Measurements from ENCODE around the gene GART. TPM values are rescaled to one million over a fixed set of nuclear protein-coding genes. Genes with fewer than 3 reads are reported as not detected.
"Not testable (repeated sequence)": the region's sequence is repeated elsewhere in the genome, so short reads cannot be mapped to it uniquely, and the experiment has no call there.

Gene GART
- total RNA-seq, 1 donor from 2014 or later = 66.8 TPM

DNA sequence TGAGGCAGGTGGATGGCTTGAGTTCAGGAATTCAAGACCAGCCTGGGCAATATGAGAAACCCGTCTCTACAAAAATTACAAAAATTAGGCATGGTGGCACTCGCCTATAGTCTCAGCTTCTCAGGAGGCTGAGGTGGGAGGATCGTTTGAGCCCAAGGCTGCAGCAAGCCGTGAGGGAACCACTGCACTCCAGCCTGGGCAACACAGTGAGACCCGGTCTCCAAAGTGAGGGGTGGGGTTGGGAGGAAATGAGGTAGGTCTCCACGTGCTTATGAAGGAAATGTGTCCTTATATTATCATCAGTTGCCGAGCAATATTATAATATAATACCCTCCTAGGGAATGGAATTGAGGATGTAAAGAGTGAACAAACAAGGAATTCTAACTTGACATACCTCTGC lies 64.9 kb downstream of the GART start:
- H3K27me3 Mint-ChIP-seq (ENCODE audit: unreplicated experiment) = no peaks in the 10 kb centered on the region
- H3K36me3 Mint-ChIP-seq (ENCODE audit: unreplicated experiment) = peaks cover 7% of the 10 kb centered on the region
- H3K4me3 Mint-ChIP-seq (ENCODE audit: unreplicated experiment) = no peak overlapping the region
- H3K27ac Mint-ChIP-seq (ENCODE audit: unreplicated experiment) = no peak overlapping the region
- TF ChIP-seq CTCF (IDR thresholded peaks at IDR 0.05) = no peak
- no peak for DNase-seq (ENCODE audit: extremely low spot score, unreplicated experiment)
- H3K4me1 Mint-ChIP-seq (ENCODE audit: unreplicated experiment) = peaks cover 14% of the 10 kb centered on the region
- H3K9me3 Mint-ChIP-seq (ENCODE audit: unreplicated experiment) = peaks cover 4% of the 10 kb centered on the region

DNA sequence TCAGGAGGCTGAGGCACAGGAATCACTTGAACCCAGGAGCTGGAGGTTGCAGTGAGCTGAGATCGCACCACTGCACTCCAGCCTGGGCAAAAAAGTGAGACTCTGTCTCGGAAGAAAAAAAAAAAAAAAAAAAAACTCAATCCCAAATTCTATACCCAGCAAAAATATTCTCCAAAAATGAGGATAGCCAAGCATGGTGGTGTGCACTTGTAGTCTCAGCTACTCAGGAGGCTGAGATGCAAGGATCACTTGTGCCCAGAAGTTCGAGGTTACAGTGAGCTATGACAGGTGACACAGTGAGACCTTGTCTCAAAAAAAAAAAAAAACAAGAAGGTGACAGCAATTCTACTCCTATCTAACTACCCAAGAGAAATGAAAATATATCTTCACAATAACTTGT lies 68.6 kb downstream of the GART start:
- H3K9me3 Mint-ChIP-seq (ENCODE audit: unreplicated experiment) = peaks cover 4% of the 10 kb centered on the region
- DNase-seq (ENCODE audit: extremely low spot score, unreplicated experiment) = no peak
- no peak overlapping the region for H3K27ac Mint-ChIP-seq (ENCODE audit: unreplicated experiment)
- H3K4me1 Mint-ChIP-seq (ENCODE audit: unreplicated experiment) = peaks cover 14% of the 10 kb centered on the region
- no peaks in the 10 kb centered on the region for H3K27me3 Mint-ChIP-seq (ENCODE audit: unreplicated experiment)
- H3K4me3 Mint-ChIP-seq (ENCODE audit: unreplicated experiment) = no peak overlapping the region
- peaks cover 7% of the 10 kb centered on the region for H3K36me3 Mint-ChIP-seq (ENCODE audit: unreplicated experiment)
- no peak for TF ChIP-seq CTCF (IDR thresholded peaks at IDR 0.05)

DNA sequence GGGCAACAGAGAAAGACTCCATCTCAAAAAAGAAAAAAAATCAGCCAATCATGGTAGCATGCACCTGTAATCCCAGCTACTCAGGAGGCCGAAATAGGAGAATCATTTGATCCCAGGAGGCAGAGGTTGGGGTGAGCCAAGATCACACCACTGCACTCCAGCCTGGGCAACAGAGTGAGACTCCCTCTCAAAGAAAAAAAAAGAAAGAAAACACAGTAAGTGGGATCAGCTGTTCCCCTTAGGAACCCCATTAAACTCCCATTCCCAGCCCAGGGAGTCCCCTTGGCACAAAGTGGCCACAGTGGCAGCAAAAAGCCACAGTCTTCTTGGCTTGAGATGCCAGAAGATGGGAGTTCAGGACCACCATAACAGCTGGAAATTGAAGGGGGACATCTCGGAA lies 71.2 kb downstream of the GART start:
- Mint-ChIP-seq H3K9me3 (ENCODE audit: unreplicated experiment) (peaks cover 4% of the 10 kb centered on the region), H3K4me3 (ENCODE audit: unreplicated experiment) (no peak overlapping the region)
- DNase-seq (ENCODE audit: extremely low spot score, unreplicated experiment) = no peak

DNA sequence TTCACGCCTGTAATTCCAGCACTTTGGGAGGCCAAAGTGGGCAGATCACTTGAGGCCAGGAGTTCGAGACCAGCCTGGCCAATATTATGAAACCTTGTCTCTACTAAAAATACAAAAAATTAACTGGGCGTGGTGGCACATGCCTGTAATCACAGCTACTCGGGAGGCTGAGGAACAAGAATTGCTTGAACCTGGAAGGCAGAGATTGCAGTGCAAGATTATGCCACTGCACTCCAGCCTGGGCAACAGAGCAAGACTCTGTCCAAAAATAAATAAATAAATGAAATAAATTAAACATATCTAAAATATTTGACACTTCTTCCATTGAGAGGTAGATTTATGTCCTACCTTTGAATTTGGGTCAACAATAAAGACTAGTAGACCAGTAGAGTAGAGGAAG lies 72.7 kb downstream of the GART start:
- H3K4me3 Mint-ChIP-seq (ENCODE audit: unreplicated experiment); H3K36me3 Mint-ChIP-seq (ENCODE audit: unreplicated experiment); DNase-seq (ENCODE audit: extremely low spot score, unreplicated experiment); H3K27me3 Mint-ChIP-seq (ENCODE audit: unreplicated experiment); H3K27ac Mint-ChIP-seq (ENCODE audit: unreplicated experiment); H3K9me3 Mint-ChIP-seq (ENCODE audit: unreplicated experiment): not testable (repeated sequence)
- peaks cover 11% of the 10 kb centered on the region for H3K4me1 Mint-ChIP-seq (ENCODE audit: unreplicated experiment)

More for the DNA sequence above, 71.2 kb downstream of the GART start:
- H3K27ac Mint-ChIP-seq (ENCODE audit: unreplicated experiment) = no peak overlapping the region
- H3K27me3 Mint-ChIP-seq (ENCODE audit: unreplicated experiment) = no peaks in the 10 kb centered on the region
- TF ChIP-seq CTCF (IDR thresholded peaks at IDR 0.05) = no peak
- H3K36me3 Mint-ChIP-seq (ENCODE audit: unreplicated experiment) = peaks cover 7% of the 10 kb centered on the region
- H3K4me1 Mint-ChIP-seq (ENCODE audit: unreplicated experiment) = peaks cover 11% of the 10 kb centered on the region

DNA sequence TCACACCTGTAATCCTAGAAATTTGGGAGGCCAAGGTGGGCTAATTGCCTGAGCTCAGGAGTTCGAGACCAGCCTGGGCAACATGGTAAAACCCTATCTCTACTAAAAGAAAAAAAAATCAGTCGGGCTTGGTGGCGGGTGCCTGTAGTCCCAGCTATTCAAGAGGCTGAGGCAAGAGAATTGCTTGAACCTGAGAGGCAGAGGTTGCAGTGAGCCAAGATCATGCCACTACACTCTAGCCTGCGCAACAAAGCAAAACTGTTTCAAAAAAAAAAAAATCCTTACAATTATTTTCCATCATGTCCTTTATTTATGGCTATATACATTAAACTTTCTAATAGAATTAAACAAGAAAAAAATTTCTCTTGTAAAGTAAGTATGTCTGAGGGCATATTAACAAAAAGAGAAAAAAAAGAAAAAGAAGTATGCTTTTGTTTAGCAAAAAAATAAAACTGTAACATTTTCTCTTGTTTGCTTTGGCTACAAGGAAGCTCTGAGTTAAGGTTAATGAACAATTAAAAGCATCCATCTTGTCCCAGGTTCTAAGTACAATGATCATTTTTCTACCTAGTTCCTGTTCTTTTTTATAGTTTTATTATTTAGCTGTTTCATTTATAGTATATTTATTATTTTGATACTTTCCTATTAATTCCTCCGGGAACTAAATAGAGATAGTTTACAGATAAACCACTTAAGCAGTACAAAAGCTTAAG lies 80.2 kb downstream of the GART start:
- no peaks in the 10 kb centered on the region for H3K9me3 Mint-ChIP-seq (ENCODE audit: unreplicated experiment)
- no peak overlapping the region for H3K4me3 Mint-ChIP-seq (ENCODE audit: unreplicated experiment)
- TF ChIP-seq CTCF (IDR thresholded peaks at IDR 0.05) = no peak
- DNase-seq (ENCODE audit: extremely low spot score, unreplicated experiment) = no peak
- H3K27ac Mint-ChIP-seq (ENCODE audit: unreplicated experiment) = no peak overlapping the region
- no peaks in the 10 kb centered on the region for H3K4me1 Mint-ChIP-seq (ENCODE audit: unreplicated experiment)
- peaks cover 8% of the 10 kb centered on the region for H3K36me3 Mint-ChIP-seq (ENCODE audit: unreplicated experiment)
- H3K27me3 Mint-ChIP-seq (ENCODE audit: unreplicated experiment) = no peaks in the 10 kb centered on the region

Data from osteocyte (in vitro differentiated cells).